Measurements from ENCODE around the gene WASHC3. TPM values are rescaled to one million over a fixed set of nuclear protein-coding genes. Genes with fewer than 3 reads are reported as not detected.

Gene WASHC3
- total RNA-seq, 1 experiment from 2014 or later, result 24.9 TPM

- no peaks in the 10 kb centered on the region for H3F3A ChIP-seq (ENCODE audit: low read length, unreplicated experiment)
- no TSS peak for BruUV-seq (replicated peaks)
- peaks cover 89% of the 10 kb centered on the region for H3K36me3 ChIP-seq (ENCODE audit: low read depth, low read length)
- H3K27me3 ChIP-seq (ENCODE audit: low read length), result no peaks in the 10 kb centered on the region
- H3K79me2 ChIP-seq (ENCODE audit: low read length), result no peaks in the 10 kb centered on the region
- H3K9ac ChIP-seq (ENCODE audit: low read length), result no peak overlapping the region
- ChIA-PET POLR2A (ENCODE audit: unreplicated experiment) (no interaction called here), CTCF (no interaction called here)
- intact Hi-C loops (cut with micrococcal nuclease), result no loop called here
- no peaks in the 10 kb centered on the region for H3K4me1 ChIP-seq (ENCODE audit: insufficient read depth, low read length)
- ATAC-seq, result no peak
- no peaks in the 10 kb centered on the region for H3K9me2 ChIP-seq (replicated peaks; ENCODE audit: low read length)
- H3K4me3 ChIP-seq (ENCODE audit: low read length), result no peak overlapping the region
- no peak overlapping the region for H3K27ac ChIP-seq (ENCODE audit: low read length)
- TF ChIP-seq EZH2 (IDR thresholded peaks at IDR 0.05; ENCODE audit: low read length, unreplicated experiment) (no peak), EZH2phosphoT487 (IDR thresholded peaks at IDR 0.05; ENCODE audit: borderline replicate concordance, low read length) (no peak), CTCF (conservative IDR thresholded peaks at IDR 0.05; ENCODE audit: low read depth, low read length) (no peak)
- no peaks in the 10 kb centered on the region for H3K9me3 ChIP-seq (ENCODE audit: low read length)
- H3K4me2 ChIP-seq (ENCODE audit: low read length), result no peak overlapping the region
- no peak overlapping the region for H2AFZ ChIP-seq (ENCODE audit: low read length)
- DNase-seq, result no peak
- no peaks in the 10 kb centered on the region for H4K20me1 ChIP-seq (ENCODE audit: low read length)
These were observed 46.2 kb upstream of the WASHC3 start for GRCh38 chr12:102107970-102108369.

GRCh38 chr12:102106905-102107304 is 45.1 kb upstream of the WASHC3 start:
- Histone ChIP-seq H3K36me3 (ENCODE audit: low read depth, low read length) (peaks cover 81% of the 10 kb centered on the region), H3K4me3 (ENCODE audit: low read length) (no peak overlapping the region), H3F3A (ENCODE audit: low read length, unreplicated experiment) (no peaks in the 10 kb centered on the region), H3K9me3 (ENCODE audit: low read length) (no peaks in the 10 kb centered on the region), H3K27ac (ENCODE audit: low read length) (no peak overlapping the region), H2AFZ (ENCODE audit: low read length) (no peak overlapping the region), H3K27me3 (ENCODE audit: low read length) (no peaks in the 10 kb centered on the region), H3K79me2 (ENCODE audit: low read length) (no peaks in the 10 kb centered on the region), H3K9ac (ENCODE audit: low read length) (no peak overlapping the region), H3K9me2 (replicated peaks; ENCODE audit: low read length) (no peaks in the 10 kb centered on the region), H4K20me1 (ENCODE audit: low read length) (no peaks in the 10 kb centered on the region), H3K4me1 (ENCODE audit: insufficient read depth, low read length) (no peaks in the 10 kb centered on the region), H3K4me2 (ENCODE audit: low read length) (no peak overlapping the region)
- no peak for ATAC-seq
- CTCF ChIA-PET, result no interaction called here
- no peak for TF ChIP-seq EZH2 (IDR thresholded peaks at IDR 0.05; ENCODE audit: low read length, unreplicated experiment)
- no peak for TF ChIP-seq CTCF (conservative IDR thresholded peaks at IDR 0.05; ENCODE audit: low read depth, low read length)
- TF ChIP-seq EZH2phosphoT487 (IDR thresholded peaks at IDR 0.05; ENCODE audit: borderline replicate concordance, low read length), result no peak
- no peak for DNase-seq
- no TSS peak for BruUV-seq (replicated peaks)
- POLR2A ChIA-PET (ENCODE audit: unreplicated experiment), result no interaction called here
- intact Hi-C loops (cut with micrococcal nuclease), result no loop called here

GRCh38 chr12:102096855-102097254 is 35.1 kb upstream of the WASHC3 start:
- Histone ChIP-seq H3K4me3 (ENCODE audit: low read length) (no peak overlapping the region), H4K20me1 (ENCODE audit: low read length) (no peaks in the 10 kb centered on the region), H3K4me1 (ENCODE audit: insufficient read depth, low read length) (no peaks in the 10 kb centered on the region), H3K9me2 (replicated peaks; ENCODE audit: low read length) (no peaks in the 10 kb centered on the region), H3K27me3 (ENCODE audit: low read length) (no peaks in the 10 kb centered on the region), H2AFZ (ENCODE audit: low read length) (no peak overlapping the region), H3K9me3 (ENCODE audit: low read length) (no peaks in the 10 kb centered on the region), H3K9ac (ENCODE audit: low read length) (no peak overlapping the region), H3K4me2 (ENCODE audit: low read length) (no peak overlapping the region), H3F3A (ENCODE audit: low read length, unreplicated experiment) (no peaks in the 10 kb centered on the region), H3K79me2 (ENCODE audit: low read length) (no peaks in the 10 kb centered on the region), H3K27ac (ENCODE audit: low read length) (no peak overlapping the region), H3K36me3 (ENCODE audit: low read depth, low read length) (peaks cover 49% of the 10 kb centered on the region)
- ChIA-PET CTCF (interaction anchor here (0.5 kb wide), 2 partner anchors 112 to 155 kb away, joined by 4 read pairs; no protein-coding TSS in a partner anchor), POLR2A (ENCODE audit: unreplicated experiment) (no interaction called here)
- TF ChIP-seq EZH2 (IDR thresholded peaks at IDR 0.05; ENCODE audit: low read length, unreplicated experiment) (no peak), CTCF (conservative IDR thresholded peaks at IDR 0.05; ENCODE audit: low read depth, low read length) (no peak), EZH2phosphoT487 (IDR thresholded peaks at IDR 0.05; ENCODE audit: borderline replicate concordance, low read length) (no peak)
- ATAC-seq (no peak), DNase-seq (no peak)
- intact Hi-C loops (cut with micrococcal nuclease), result loop anchor here (2.0 to 5.0 kb wide), 2 partner anchors 715 to 782 kb away; no protein-coding TSS in a partner anchor
- no TSS peak for BruUV-seq (replicated peaks)
